Heart left ventricle (tissue), 13 donors: ENCODE results near the gene PIK3IP1.

ENCODE experiments used
- CTCF ChIP-seq, 12 donors: fragments of 200-600 bp; sonication (generic) in 4 of 12; IDR thresholded peaks; one replicate each; pipeline versions ENCODE4 v1.5.0 to v1.8.0; 2018 to 2022; ENCODE audit warnings: antibody characterized with exemption in 12 of 12, mild to moderate bottlenecking in 5 of 12
- POLR2A ChIP-seq, 2 donors: fragments of 450-650 bp; IDR thresholded peaks; one replicate each; pipeline ENCODE4 v1.6.1; 2017; ENCODE audit warnings: antibody characterized with exemption in 2 of 2, mild to moderate bottlenecking in 2 of 2, moderate library complexity in 2 of 2
- donor health status: ischemic (EF 13 %, LVEDD 7.1; RV severe dilation, severe dysfunction).
- donor health status: DM: no; HTN: yes; CAD: no.
- donor health status: DM: no; HTN: no; CAD: no.
- donor health status: ischemic (EF 25% LVEDD 6.9; RV normal size, moderate dysfunction).
- donor health status: ischemic (EF 25% LVEDD 5.7; RV mildly dilated, moderate dysfunction).
- donor health status: ischemic (EF 35%, LVEDD 5.7; RV mildly dilated, moderate dysfunction).
- donor health status: nonischemic (EF 11% LVEDD 7.7; RV severe dilation, severe dysfunction).
- donor health status: DM: yes; HTN: yes; CAD: no.
- donor health status: PGD.
- donor health status: ischemic (EF 29% LVEDD 5.4; RV normal size, mild dysfunction).
- donor health status: nonischemic (EF 23%, LVEDD 6.1; RV moderate dilation, normal function).

- TF ChIP-seq CTCF (IDR thresholded peaks at IDR 0.05) (no peak), POLR2A (IDR thresholded peaks at IDR 0.05) (no peak)
Observed at GRCh38 chr22:31277741-31278140, 14.5 kb downstream of the PIK3IP1 start.
